GM12891 (cell line): ENCODE measurements around the gene ACADM.

Experiments
- PAX5 ChIP-seq: IDR thresholded peaks from 2 replicates; pipeline ENCODE4 v1.6.1; 2011; ENCODE audit warnings: low read length, moderate library complexity, mild to moderate bottlenecking; ENCODE audit not compliant: insufficient read depth, severe bottlenecking
- POLR2A ChIP-seq: IDR thresholded peaks from 2 replicates; pipeline ENCODE4 v1.6.1; 2011; ENCODE audit warnings: low read depth, low read length, control low read depth
- POLR2AphosphoS5 ChIP-seq: IDR thresholded peaks from 2 replicates; pipeline ENCODE4 v1.6.1; 2011; ENCODE audit warnings: low read depth, low read length, control low read depth
- TAF1 ChIP-seq: IDR thresholded peaks from 2 replicates; pipeline ENCODE4 v1.6.1; 2011; ENCODE audit warnings: low read depth, low read length, control low read depth

DNA sequence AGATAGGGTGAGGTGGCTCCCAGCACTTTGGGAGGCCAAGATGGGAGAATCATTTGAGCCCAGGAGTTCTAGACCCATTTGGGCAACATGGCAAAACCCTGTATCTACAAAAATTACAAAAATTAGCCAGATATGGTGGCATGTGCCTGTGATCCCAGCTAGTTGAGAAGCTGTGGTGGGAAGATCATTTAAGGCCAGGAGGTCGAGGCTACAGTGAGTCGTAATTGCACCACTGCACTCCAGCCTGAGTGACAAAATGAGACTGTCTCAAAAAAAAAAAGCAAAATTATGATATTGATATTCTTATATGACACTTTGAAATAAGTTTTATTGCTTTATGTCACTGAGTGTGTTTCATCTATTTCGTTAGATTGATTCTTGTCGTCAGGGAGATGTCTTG lies 7.4 kb downstream of the ACADM start:
- TF ChIP-seq TAF1 (no peak), POLR2AphosphoS5 (no peak), POLR2A (no peak), PAX5 (no peak)
